Measurements from ENCODE around the gene SLMAP.

The SLMAP gene

GRCh38 chr3:57951066-57951882 lies 195.2 kb downstream of the SLMAP start:
- Histone ChIP-seq H3K36me3 (ENCODE audit: control insufficient read depth in 5 of 5, insufficient read depth in 5 of 5, low read length in 5 of 5) (no peaks in the 10 kb centered on the region), H3K4me1 (ENCODE audit: control insufficient read depth in 5 of 5, insufficient read depth in 5 of 5, low read length in 5 of 5) (peaks cover 3 to 28% (median 28%) of the 10 kb centered on the region in 5 donors), H3K4me3 (ENCODE audit: low read depth in 1 of 5, low read length in 5 of 5) (peak overlapping the region in 2 of 5 donors; percentile 3 to 10), H3K27ac (ENCODE audit: low read depth, low read length) (peak overlapping the region; percentile 73), H3K9me3 (ENCODE audit: control insufficient read depth in 5 of 5, low read length in 5 of 5) (no peaks in the 10 kb centered on the region), H3K27me3 (ENCODE audit: control insufficient read depth in 5 of 5, insufficient read depth in 4 of 5, low read length in 5 of 5) (no peaks in the 10 kb centered on the region), H3K9ac (ENCODE audit: low read length in 5 of 5) (peak overlapping the region in 3 of 5 donors; percentile 31 to 62 (median 48))

GRCh38 chr3:57952208-57952631 lies 196.1 kb downstream of the SLMAP start:
- Histone ChIP-seq H3K36me3 (ENCODE audit: control insufficient read depth in 5 of 5, insufficient read depth in 5 of 5, low read length in 5 of 5) (no peaks in the 10 kb centered on the region), H3K27ac (ENCODE audit: low read depth, low read length) (peak overlapping the region; percentile 73), H3K4me1 (ENCODE audit: control insufficient read depth in 5 of 5, insufficient read depth in 5 of 5, low read length in 5 of 5) (peaks cover 5 to 37% (median 28%) of the 10 kb centered on the region in 5 donors), H3K9ac (ENCODE audit: low read length in 5 of 5) (no peak overlapping the region), H3K4me3 (ENCODE audit: low read depth in 1 of 5, low read length in 5 of 5) (peak overlapping the region in 1 of 5 donors; percentile 24), H3K9me3 (ENCODE audit: control insufficient read depth in 5 of 5, low read length in 5 of 5) (no peaks in the 10 kb centered on the region), H3K27me3 (ENCODE audit: control insufficient read depth in 5 of 5, insufficient read depth in 4 of 5, low read length in 5 of 5) (no peaks in the 10 kb centered on the region)

- H3K27me3 ChIP-seq (ENCODE audit: control insufficient read depth in 5 of 5, insufficient read depth in 4 of 5, low read length in 5 of 5), result no peaks in the 10 kb centered on the region
- H3K4me1 ChIP-seq (ENCODE audit: control insufficient read depth in 5 of 5, insufficient read depth in 5 of 5, low read length in 5 of 5), result peaks cover 5 to 38% (median 28%) of the 10 kb centered on the region in 5 donors
- no peaks in the 10 kb centered on the region for H3K36me3 ChIP-seq (ENCODE audit: control insufficient read depth in 5 of 5, insufficient read depth in 5 of 5, low read length in 5 of 5)
- no peak overlapping the region for H3K4me3 ChIP-seq (ENCODE audit: low read depth in 1 of 5, low read length in 5 of 5)
- H3K9ac ChIP-seq (ENCODE audit: low read length in 5 of 5), result no peak overlapping the region
- peak overlapping the region; percentile 73 for H3K27ac ChIP-seq (ENCODE audit: low read depth, low read length)
- no peaks in the 10 kb centered on the region for H3K9me3 ChIP-seq (ENCODE audit: control insufficient read depth in 5 of 5, low read length in 5 of 5)
Measured at GRCh38 chr3:57952651-57953050, 196.5 kb downstream of the SLMAP start.

- H3K4me1 ChIP-seq (ENCODE audit: control insufficient read depth in 5 of 5, insufficient read depth in 5 of 5, low read length in 5 of 5), result peaks cover 5 to 39% (median 28%) of the 10 kb centered on the region in 5 donors
- no peaks in the 10 kb centered on the region for H3K27me3 ChIP-seq (ENCODE audit: control insufficient read depth in 5 of 5, insufficient read depth in 4 of 5, low read length in 5 of 5)
- peaks cover 0 to 3% (median 0%) of the 10 kb centered on the region in 5 donors for H3K9me3 ChIP-seq (ENCODE audit: control insufficient read depth in 5 of 5, low read length in 5 of 5)
- no peak overlapping the region for H3K4me3 ChIP-seq (ENCODE audit: low read depth in 1 of 5, low read length in 5 of 5)
- H3K9ac ChIP-seq (ENCODE audit: low read length in 5 of 5), result peak overlapping the region in 1 of 5 donors; percentile 39
- H3K27ac ChIP-seq (ENCODE audit: low read depth, low read length), result peak overlapping the region; percentile 73
- no peaks in the 10 kb centered on the region for H3K36me3 ChIP-seq (ENCODE audit: control insufficient read depth in 5 of 5, insufficient read depth in 5 of 5, low read length in 5 of 5)
Measured at GRCh38 chr3:57953576-57953975, 197.5 kb downstream of the SLMAP start.

- Histone ChIP-seq H3K27me3 (ENCODE audit: control insufficient read depth in 5 of 5, insufficient read depth in 4 of 5, low read length in 5 of 5) (peaks cover 0 to 5% (median 0%) of the 10 kb centered on the region in 5 donors), H3K4me3 (ENCODE audit: low read depth in 1 of 5, low read length in 5 of 5) (no peak overlapping the region), H3K27ac (ENCODE audit: low read depth, low read length) (no peak overlapping the region), H3K9me3 (ENCODE audit: control insufficient read depth in 5 of 5, low read length in 5 of 5) (peaks cover 0 to 3% (median 0%) of the 10 kb centered on the region in 5 donors), H3K9ac (ENCODE audit: low read length in 5 of 5) (no peak overlapping the region), H3K36me3 (ENCODE audit: control insufficient read depth in 5 of 5, insufficient read depth in 5 of 5, low read length in 5 of 5) (no peaks in the 10 kb centered on the region), H3K4me1 (ENCODE audit: control insufficient read depth in 5 of 5, insufficient read depth in 5 of 5, low read length in 5 of 5) (peaks cover 9 to 55% (median 35%) of the 10 kb centered on the region in 5 donors)
Measured at GRCh38 chr3:57956119-57956832, 200.2 kb downstream of the SLMAP start.

GRCh38 chr3:57956833-57957174 lies 200.7 kb downstream of the SLMAP start:
- Histone ChIP-seq H3K9ac (ENCODE audit: low read length in 5 of 5) (no peak overlapping the region), H3K4me3 (ENCODE audit: low read depth in 1 of 5, low read length in 5 of 5) (no peak overlapping the region), H3K4me1 (ENCODE audit: control insufficient read depth in 5 of 5, insufficient read depth in 5 of 5, low read length in 5 of 5) (peaks cover 9 to 50% (median 29%) of the 10 kb centered on the region in 5 donors), H3K9me3 (ENCODE audit: control insufficient read depth in 5 of 5, low read length in 5 of 5) (peaks cover 0 to 3% (median 0%) of the 10 kb centered on the region in 5 donors), H3K27ac (ENCODE audit: low read depth, low read length) (no peak overlapping the region), H3K36me3 (ENCODE audit: control insufficient read depth in 5 of 5, insufficient read depth in 5 of 5, low read length in 5 of 5) (no peaks in the 10 kb centered on the region), H3K27me3 (ENCODE audit: control insufficient read depth in 5 of 5, insufficient read depth in 4 of 5, low read length in 5 of 5) (peaks cover 0 to 5% (median 0%) of the 10 kb centered on the region in 5 donors)

GRCh38 chr3:57957824-57958223 lies 201.7 kb downstream of the SLMAP start:
- no peak overlapping the region for H3K4me3 ChIP-seq (ENCODE audit: low read depth in 1 of 5, low read length in 5 of 5)
- H3K9ac ChIP-seq (ENCODE audit: low read length in 5 of 5), result no peak overlapping the region
- peaks cover 0 to 3% (median 0%) of the 10 kb centered on the region in 5 donors for H3K9me3 ChIP-seq (ENCODE audit: control insufficient read depth in 5 of 5, low read length in 5 of 5)
- no peaks in the 10 kb centered on the region for H3K36me3 ChIP-seq (ENCODE audit: control insufficient read depth in 5 of 5, insufficient read depth in 5 of 5, low read length in 5 of 5)
- peaks cover 0 to 5% (median 0%) of the 10 kb centered on the region in 5 donors for H3K27me3 ChIP-seq (ENCODE audit: control insufficient read depth in 5 of 5, insufficient read depth in 4 of 5, low read length in 5 of 5)
- H3K4me1 ChIP-seq (ENCODE audit: control insufficient read depth in 5 of 5, insufficient read depth in 5 of 5, low read length in 5 of 5), result peaks cover 5 to 39% (median 20%) of the 10 kb centered on the region in 5 donors
- no peak overlapping the region for H3K27ac ChIP-seq (ENCODE audit: low read depth, low read length)

- H3K9ac ChIP-seq (ENCODE audit: low read length in 5 of 5), result peak overlapping the region in 1 of 5 donors; percentile 5
Measured at GRCh38 chr3:57958642-57959422, 202.7 kb downstream of the SLMAP start.

GRCh38 chr3:57959423-57960173 lies 203.5 kb downstream of the SLMAP start:
- peaks cover 5 to 36% (median 20%) of the 10 kb centered on the region in 5 donors for H3K4me1 ChIP-seq (ENCODE audit: control insufficient read depth in 5 of 5, insufficient read depth in 5 of 5, low read length in 5 of 5)
- peaks cover 0 to 5% (median 0%) of the 10 kb centered on the region in 5 donors for H3K27me3 ChIP-seq (ENCODE audit: control insufficient read depth in 5 of 5, insufficient read depth in 4 of 5, low read length in 5 of 5)
- H3K4me3 ChIP-seq (ENCODE audit: low read depth in 1 of 5, low read length in 5 of 5), result peak overlapping the region in 3 of 5 donors; percentile 9 to 47 (median 12)
- H3K9me3 ChIP-seq (ENCODE audit: control insufficient read depth in 5 of 5, low read length in 5 of 5), result peaks cover 0 to 3% (median 0%) of the 10 kb centered on the region in 5 donors
- peak overlapping the region in 1 of 5 donors; percentile 5 for H3K9ac ChIP-seq (ENCODE audit: low read length in 5 of 5)
- no peaks in the 10 kb centered on the region for H3K36me3 ChIP-seq (ENCODE audit: control insufficient read depth in 5 of 5, insufficient read depth in 5 of 5, low read length in 5 of 5)
- peak overlapping the region; percentile 53 for H3K27ac ChIP-seq (ENCODE audit: low read depth, low read length)

More at GRCh38 chr3:57958642-57959422, 202.7 kb downstream of the SLMAP start:
- no peak overlapping the region for H3K4me3 ChIP-seq (ENCODE audit: low read depth in 1 of 5, low read length in 5 of 5)
- H3K27ac ChIP-seq (ENCODE audit: low read depth, low read length), result peak overlapping the region; percentile 53
- peaks cover 5 to 34% (median 20%) of the 10 kb centered on the region in 5 donors for H3K4me1 ChIP-seq (ENCODE audit: control insufficient read depth in 5 of 5, insufficient read depth in 5 of 5, low read length in 5 of 5)
- peaks cover 0 to 5% (median 0%) of the 10 kb centered on the region in 5 donors for H3K27me3 ChIP-seq (ENCODE audit: control insufficient read depth in 5 of 5, insufficient read depth in 4 of 5, low read length in 5 of 5)
- no peaks in the 10 kb centered on the region for H3K36me3 ChIP-seq (ENCODE audit: control insufficient read depth in 5 of 5, insufficient read depth in 5 of 5, low read length in 5 of 5)
- H3K9me3 ChIP-seq (ENCODE audit: control insufficient read depth in 5 of 5, low read length in 5 of 5), result peaks cover 0 to 3% (median 0%) of the 10 kb centered on the region in 5 donors
